VCaP (cell line): ENCODE measurements around the gene MFN1.

ENCODE experiments used
- H3K27ac ChIP-seq: fragments of 450-650 bp; 2 replicates; pipeline ENCODE4 v1.5.1; 2017
- TF ChIP-seq, protein P1 (sequence below): fragments of 450-650 bp; conservative IDR thresholded peaks from 2 replicates; pipeline ENCODE4 v1.5.1; 2017; ENCODE audit warnings: mild to moderate bottlenecking, moderate library complexity

MFN1 gene

DNA sequence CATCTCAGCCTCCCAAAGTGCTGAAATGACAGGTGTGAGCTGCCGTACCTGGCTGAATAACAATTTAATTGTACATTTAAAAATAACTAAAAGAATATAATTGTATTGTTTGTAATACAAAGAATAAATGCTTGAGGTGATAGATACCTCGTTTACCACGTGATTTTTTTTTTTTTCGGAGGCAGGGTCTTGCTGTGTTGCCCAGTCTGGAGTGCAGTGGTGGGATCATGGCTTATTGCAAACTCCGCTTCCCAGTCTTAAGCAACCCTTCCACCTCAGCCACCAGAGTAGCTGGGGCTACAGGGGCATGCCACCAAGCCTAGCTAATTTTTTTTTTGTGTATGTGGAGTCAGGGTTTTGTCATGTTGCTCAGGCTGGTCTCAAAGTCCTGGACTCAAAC lies 15.8 kb downstream of the MFN1 start:
- TF ChIP-seq, protein P1, sequence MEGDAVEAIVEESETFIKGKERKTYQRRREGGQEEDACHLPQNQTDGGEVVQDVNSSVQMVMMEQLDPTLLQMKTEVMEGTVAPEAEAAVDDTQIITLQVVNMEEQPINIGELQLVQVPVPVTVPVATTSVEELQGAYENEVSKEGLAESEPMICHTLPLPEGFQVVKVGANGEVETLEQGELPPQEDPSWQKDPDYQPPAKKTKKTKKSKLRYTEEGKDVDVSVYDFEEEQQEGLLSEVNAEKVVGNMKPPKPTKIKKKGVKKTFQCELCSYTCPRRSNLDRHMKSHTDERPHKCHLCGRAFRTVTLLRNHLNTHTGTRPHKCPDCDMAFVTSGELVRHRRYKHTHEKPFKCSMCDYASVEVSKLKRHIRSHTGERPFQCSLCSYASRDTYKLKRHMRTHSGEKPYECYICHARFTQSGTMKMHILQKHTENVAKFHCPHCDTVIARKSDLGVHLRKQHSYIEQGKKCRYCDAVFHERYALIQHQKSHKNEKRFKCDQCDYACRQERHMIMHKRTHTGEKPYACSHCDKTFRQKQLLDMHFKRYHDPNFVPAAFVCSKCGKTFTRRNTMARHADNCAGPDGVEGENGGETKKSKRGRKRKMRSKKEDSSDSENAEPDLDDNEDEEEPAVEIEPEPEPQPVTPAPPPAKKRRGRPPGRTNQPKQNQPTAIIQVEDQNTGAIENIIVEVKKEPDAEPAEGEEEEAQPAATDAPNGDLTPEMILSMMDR: no peak
- H3K27ac ChIP-seq: no peak overlapping the region

DNA sequence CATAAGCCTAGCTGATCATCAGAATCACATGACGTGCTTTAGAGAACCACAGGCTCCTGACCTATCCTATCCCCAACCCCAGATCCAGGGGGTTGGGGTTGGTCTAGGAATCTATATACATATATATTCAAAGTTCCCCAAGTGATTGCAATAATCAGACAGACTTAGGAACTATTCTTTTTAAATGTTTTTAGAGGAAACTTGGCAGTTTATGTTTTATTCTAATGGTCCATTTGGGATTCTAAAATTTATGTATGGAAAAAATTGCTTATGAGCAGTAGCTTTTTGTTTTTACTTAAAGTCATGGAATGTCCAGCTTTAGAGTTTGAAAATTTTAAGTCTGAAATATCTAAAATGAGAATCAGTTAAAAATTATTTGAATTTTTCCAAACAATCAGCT lies 22.1 kb downstream of the MFN1 start:
- TF ChIP-seq, protein P1: no peak
- H3K27ac ChIP-seq: no peak overlapping the region

DNA sequence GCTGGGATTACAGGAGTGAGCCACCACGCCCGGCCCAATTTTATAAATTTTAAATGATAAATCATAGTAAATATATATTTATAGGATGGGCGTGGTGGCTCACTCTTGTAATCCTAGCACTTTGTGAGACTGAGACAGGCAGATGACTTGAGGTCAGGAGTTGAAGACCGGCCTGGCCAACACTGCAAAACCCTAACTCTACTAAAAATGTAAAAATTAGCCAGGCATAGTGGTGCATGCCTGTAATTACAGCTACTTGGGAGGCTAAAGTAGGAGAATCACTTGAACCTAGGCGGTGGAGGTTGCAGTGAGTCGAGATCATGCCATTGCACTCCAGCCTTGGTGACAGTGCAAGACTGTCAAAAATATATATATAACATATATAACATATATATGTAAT lies 26.4 kb downstream of the MFN1 start:
- TF ChIP-seq, protein P1: no peak
- no peak overlapping the region for H3K27ac ChIP-seq

DNA sequence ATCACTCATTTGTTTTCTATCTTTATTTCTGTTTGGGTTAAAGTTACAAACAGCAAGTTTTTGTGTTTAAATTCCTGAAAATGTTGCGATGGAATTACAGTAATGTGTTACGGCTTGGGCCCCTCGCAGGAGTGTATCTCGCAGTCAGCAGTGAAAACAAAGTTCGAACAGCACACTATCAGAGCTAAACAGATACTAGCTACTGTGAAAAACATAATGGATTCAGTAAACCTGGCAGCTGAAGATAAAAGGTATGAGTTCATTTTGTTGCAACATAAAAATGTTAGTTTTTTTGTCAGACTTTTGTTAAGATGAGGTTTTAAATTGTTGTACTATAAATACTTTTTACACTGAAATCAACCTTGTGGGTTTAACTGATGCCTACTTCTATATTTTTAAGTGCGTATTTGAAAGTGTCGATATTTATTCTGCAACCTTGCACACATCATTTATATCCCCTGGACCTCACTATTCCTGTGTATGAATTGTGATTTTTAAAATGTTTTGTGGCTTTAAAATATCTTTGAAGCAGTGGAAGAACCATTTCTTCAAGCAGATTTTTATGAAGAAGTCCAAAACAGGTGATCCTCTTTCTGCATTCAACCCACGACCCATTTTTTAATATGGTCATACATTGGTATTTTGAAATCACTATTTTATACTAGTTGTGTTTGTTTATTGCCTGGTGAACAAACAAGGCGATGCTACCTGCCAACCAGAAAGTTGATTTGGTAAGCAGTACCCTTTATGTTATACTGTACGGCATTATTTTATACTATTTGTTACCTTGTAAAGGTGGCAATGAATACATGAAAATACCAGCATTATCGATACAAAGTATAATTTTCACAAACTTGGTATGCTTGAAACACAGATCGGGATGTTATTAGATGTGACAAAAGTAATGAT lies 27.8 kb downstream of the MFN1 start:
- TF ChIP-seq, protein P1: no peak
- no peak overlapping the region for H3K27ac ChIP-seq

DNA sequence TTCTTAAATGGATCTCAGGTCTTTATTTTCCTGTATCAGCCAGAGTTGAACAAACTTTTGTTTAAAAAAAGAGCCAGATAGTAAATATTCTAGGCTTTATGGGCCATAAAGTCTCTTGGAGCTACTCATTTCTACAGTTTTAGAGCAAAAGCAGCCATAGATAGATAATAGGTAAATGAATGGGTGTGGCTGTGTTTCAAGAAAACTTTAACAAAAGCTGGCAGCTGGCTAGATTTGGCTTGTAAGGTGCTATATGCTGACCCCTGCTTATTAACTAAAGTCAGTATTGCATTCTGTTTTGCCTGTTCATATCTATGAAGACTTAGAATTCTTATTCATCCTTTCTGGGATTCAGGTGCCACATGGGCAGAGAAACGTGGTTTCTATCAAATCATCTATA lies 29.0 kb downstream of the MFN1 start:
- no peak overlapping the region for H3K27ac ChIP-seq
- TF ChIP-seq, protein P1: no peak

DNA sequence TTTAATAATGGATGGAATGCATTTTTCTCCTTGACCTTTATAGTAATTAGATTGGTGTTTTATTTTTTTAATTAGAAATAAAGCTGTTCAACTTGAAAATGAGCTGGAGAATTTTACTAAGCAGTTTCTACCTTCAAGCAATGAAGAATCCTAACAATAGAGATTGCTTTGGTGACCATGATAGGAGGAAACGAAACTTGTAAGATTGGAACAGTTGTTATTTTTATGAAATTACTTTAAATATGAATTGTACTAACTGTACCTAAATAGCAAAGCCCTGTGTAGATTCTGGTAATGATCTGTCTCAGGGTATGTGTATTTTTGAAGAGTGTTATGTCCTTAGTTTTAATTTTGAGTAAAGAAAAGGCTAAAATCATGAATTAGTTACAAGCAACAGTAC lies 44.4 kb downstream of the MFN1 start:
- H3K27ac ChIP-seq: no peak overlapping the region
- TF ChIP-seq, protein P1: no peak

DNA sequence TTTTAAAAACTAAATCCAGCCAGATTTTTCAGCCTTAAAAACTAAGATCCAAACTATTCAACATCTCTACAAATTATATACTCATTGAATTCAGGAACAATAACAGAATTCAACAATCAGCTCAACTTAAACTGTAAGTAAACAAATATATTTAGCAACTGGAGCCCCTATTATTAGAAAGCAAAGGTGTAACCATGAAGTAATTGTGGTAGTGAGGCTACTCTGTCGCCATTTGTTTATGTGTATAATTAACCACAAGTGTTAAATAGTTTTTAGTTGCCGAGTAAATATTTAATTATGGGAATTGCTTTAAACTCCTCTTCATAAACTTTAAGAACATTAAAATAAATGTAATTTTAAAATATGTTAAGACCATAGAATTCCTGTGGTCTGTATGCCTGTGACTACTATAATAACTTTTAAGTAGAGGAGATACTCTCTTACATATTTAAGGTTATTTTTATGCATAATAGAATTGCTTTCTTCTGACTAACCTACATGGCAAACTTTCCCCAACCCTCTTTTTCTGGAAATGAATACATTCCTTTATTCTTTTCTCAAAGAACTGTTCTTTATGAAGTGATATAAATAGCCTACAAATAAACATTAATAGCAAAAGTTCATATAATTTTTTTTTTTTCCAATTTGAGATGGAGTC lies 51.2 kb downstream of the MFN1 start:
- H3K27ac ChIP-seq: no peak overlapping the region
- TF ChIP-seq, protein P1: no peak
